B cell (primary cell): ENCODE results near the gene NOL9. TPM values are rescaled to one million over a fixed set of nuclear protein-coding genes. Genes with fewer than 3 reads are reported as not detected.

Experiments
- ATAC-seq: fragments of 200-7000 bp; cut with Tn5 transposase; one replicate; pipeline ENCODE4 v1.10.0; 2021; ENCODE audit warnings: low read depth, mild to moderate bottlenecking, moderate number of reproducible peaks, moderate library complexity
- CTCF ChIA-PET: fragments of 350-600 bp; sonication (Branson Sonifier 250); formaldehyde crosslinking; loops from one replicate; lab custom pipeline; 2021; ENCODE audit warnings: antibody characterized with exemption, inconsistent platforms; lab: Charles Lee
- POLR2A ChIA-PET: fragments of 350-600 bp; sonication (Branson Sonifier 250); formaldehyde crosslinking; loops from one replicate; lab custom pipeline; 2021; ENCODE audit warnings: antibody characterized with exemption; lab: Charles Lee
- DNase-seq: peaks from one replicate; pipeline ENCODE4 v3.0.0; 2013
- H2AFZ ChIP-seq: 2 replicates; pipeline ENCODE4 v1.6.1; 2012; ENCODE audit warnings: mild to moderate bottlenecking, low read depth, low read length; ENCODE audit not compliant: insufficient read depth, poor library complexity, severe bottlenecking
- H3K27ac ChIP-seq, 2 donors: 1 replicate in 1 of 2; 2 replicates in 1 of 2; pipeline ENCODE4 v1.5.1; 2012 to 2013; ENCODE audit warnings: low read length in 2 of 2, mild to moderate bottlenecking in 2 of 2, moderate library complexity in 1 of 2
- H3K27me3 ChIP-seq, 4 experiments: fragments of 200-600 bp in 1 of 4; sonication (generic) in 1 of 4; replicated peaks in 1 of 4; 1 replicate in 2 of 4; 2 replicates in 2 of 4; pipeline versions ENCODE4 v1.6.1 to v1.7.0; 2013 to 2016; ENCODE audit warnings: low read length in 3 of 4, mild to moderate bottlenecking in 2 of 4, mixed read lengths in 1 of 4, moderate library complexity in 1 of 4; ENCODE audit not compliant: insufficient read depth in 4 of 4, control insufficient read depth in 3 of 4; ENCODE audit errors: control extremely low read depth in 1 of 4
- H3K36me3 ChIP-seq, 2 experiments: replicated peaks in 1 of 2; 1 replicate in 1 of 2; 2 replicates in 1 of 2; pipeline versions ENCODE4 v1.6.1 to v1.7.1; 2013; ENCODE audit warnings: low read length in 1 of 2; ENCODE audit not compliant: insufficient read depth in 2 of 2, control insufficient read depth in 1 of 2; ENCODE audit errors: control extremely low read depth in 1 of 2, extremely low read depth in 1 of 2
- H3K4me1 ChIP-seq, 2 donors: fragments of 200-600 bp in 1 of 2; sonication (generic) in 1 of 2; 1 replicate in 1 of 2; 2 replicates in 1 of 2; pipeline versions ENCODE4 v1.5.1 to v1.6.1; 2013 to 2017; ENCODE audit warnings: low read length in 2 of 2; ENCODE audit not compliant: control insufficient read depth in 2 of 2, insufficient read depth in 2 of 2
- H3K4me2 ChIP-seq: replicated peaks from 2 replicates; pipeline ENCODE3; 2012; ENCODE audit warnings: mild to moderate bottlenecking, low read depth, low read length; ENCODE audit not compliant: poor library complexity, severe bottlenecking
- H3K4me3 ChIP-seq, 5 experiments: fragments of 200-600 bp in 1 of 5; sonication (generic) in 1 of 5; 1 replicate in 3 of 5; 2 replicates in 2 of 5; pipeline versions ENCODE4 v1.5.1 to v1.7.0; 2011 to 2016; ENCODE audit warnings: low read length in 4 of 5, mild to moderate bottlenecking in 4 of 5, low read depth in 2 of 5, control low read depth in 1 of 5, moderate library complexity in 1 of 5; ENCODE audit not compliant: insufficient read depth in 1 of 5; ENCODE audit errors: control extremely low read depth in 1 of 5, extremely low read depth in 1 of 5
- H3K79me2 ChIP-seq: fragments of 200-600 bp; sonication (generic); one replicate; pipeline ENCODE4 v1.6.0; 2016; ENCODE audit warnings: low read length; ENCODE audit not compliant: control insufficient read depth, insufficient read depth
- H3K9ac ChIP-seq: fragments of 200-600 bp; sonication (generic); 2 replicates; pipeline ENCODE4 v1.6.1; 2017; ENCODE audit warnings: mild to moderate bottlenecking, low read length, moderate library complexity
- H3K9me3 ChIP-seq, 3 donors: one replicate each; pipeline versions ENCODE4 v1.6.1 to v1.7.1; 2013; ENCODE audit warnings: low read length in 2 of 3; ENCODE audit not compliant: control insufficient read depth in 2 of 3, insufficient read depth in 1 of 3; ENCODE audit errors: control extremely low read depth in 1 of 3
- H4K20me1 ChIP-seq: 2 replicates; pipeline ENCODE4 v1.6.0; 2012; ENCODE audit warnings: mild to moderate bottlenecking, low read length; ENCODE audit not compliant: insufficient read depth, control insufficient read depth, poor library complexity, severe bottlenecking
- H3K27ac Mint-ChIP-seq: one replicate; pipeline ENCODE4 v1.8.0; 2021; ENCODE audit warnings: mixed read lengths
- H3K27me3 Mint-ChIP-seq: one replicate; pipeline ENCODE4 v1.8.0; 2021; ENCODE audit warnings: mixed read lengths
- H3K4me1 Mint-ChIP-seq: one replicate; pipeline ENCODE4 v1.8.0; 2021; ENCODE audit warnings: mixed read lengths
- H3K4me3 Mint-ChIP-seq: one replicate; pipeline ENCODE4 v1.8.0; 2021; ENCODE audit warnings: mixed read lengths
- H3K9me3 Mint-ChIP-seq: one replicate; pipeline ENCODE4 v1.8.0; 2022; ENCODE audit warnings: mixed read lengths; ENCODE audit not compliant: insufficient read depth
- CTCF ChIP-seq: fragments of 200-600 bp; IDR thresholded peaks from one replicate; pipeline ENCODE4 v1.8.0; 2022; ENCODE audit warnings: antibody characterized with exemption, mild to moderate bottlenecking
- EZH2 ChIP-seq: IDR thresholded peaks from 2 replicates; pipeline ENCODE4 v1.6.1; 2012; ENCODE audit warnings: borderline replicate concordance, low read depth, mild to moderate bottlenecking, moderate library complexity, low read length; ENCODE audit not compliant: insufficient read depth, poor library complexity, severe bottlenecking
- WGBS: methylation state at CpG from one replicate; pipeline ENCODE4 v1.1.5; 2013; ENCODE audit warnings: missing lambda C conversion rate; ENCODE audit not compliant: insufficient coverage; 5-methylcytosine and 5-hydroxymethylcytosine counted together
- intact Hi-C: fragments of 100-400 bp; cut with micrococcal nuclease; formaldehyde crosslinking; loops from one replicate; pipeline ENCODE4 v1.10.0; 2022
- polyA plus RNA-seq: library from polyadenylated mRNA; depleted of rRNA; stranded (reverse); fragments of >200 nt; gene quantifications from 2 replicates; pipeline ENCODE4 v1.2.3, GENCODE V29; 2012
- total RNA-seq, 2 donors: library from RNA; stranded (reverse); fragments of 120-200 nt in 1 of 2; gene quantifications; 1 replicate in 1 of 2; 2 replicates in 1 of 2; pipeline versions ENCODE4 v1.2.3 to v1.2.4, GENCODE V29; 2013 to 2022

Gene NOL9
- total and polyA plus RNA-seq, 2 donors (not counting 1 experiment from before 2014, with no cell fraction given) = 23.8 to 49.5 TPM

DNA sequence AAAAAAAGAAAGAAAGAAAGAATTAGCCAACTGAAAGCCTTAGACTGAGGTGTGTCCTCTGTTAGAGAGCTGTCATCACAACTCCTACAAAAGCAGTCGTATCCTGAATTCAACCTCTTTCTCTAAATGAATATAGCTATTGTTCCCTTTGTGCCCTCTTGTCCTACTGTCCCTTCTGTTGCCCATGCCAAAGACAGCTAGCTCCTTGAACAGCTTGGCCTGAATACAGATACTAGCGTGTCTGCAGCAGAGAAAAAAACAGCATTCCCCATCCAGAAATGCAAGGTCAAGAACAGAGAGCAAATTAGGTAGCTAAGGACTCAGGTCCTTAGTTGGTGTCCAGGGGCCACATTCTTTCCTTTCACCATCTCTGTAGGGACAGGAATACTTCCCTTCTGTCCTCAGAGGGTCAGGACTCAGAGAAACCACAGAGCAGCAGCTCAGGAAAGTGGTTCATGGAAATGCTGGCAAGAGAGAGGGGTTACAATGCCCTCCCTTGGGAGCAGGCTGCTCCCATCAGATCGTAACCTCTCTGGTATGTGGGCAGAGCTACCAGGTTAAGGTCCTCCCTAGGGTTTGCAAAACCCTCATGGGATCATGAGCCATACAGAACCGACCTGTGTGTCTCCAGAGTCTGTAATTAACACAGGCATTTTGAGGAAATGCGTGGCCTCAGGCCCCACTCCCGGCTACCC is 23.7 kb upstream of the NOL9 start:
- DNase-seq (no peak), ATAC-seq (no peak)
- Mint-ChIP-seq H3K27ac (no peak overlapping the region), H3K27me3 (peaks cover 3% of the 10 kb centered on the region), H3K4me3 (no peak overlapping the region), H3K9me3 (no peaks in the 10 kb centered on the region), H3K4me1 (peaks cover 34% of the 10 kb centered on the region)
- Histone ChIP-seq H3K4me1 (peaks cover 20 to 32% of the 10 kb centered on the region in 2 donors), H3K4me2 (no peak overlapping the region), H3K27ac (no peak overlapping the region), H3K27me3 (no peaks in the 10 kb centered on the region), H3K36me3 (peaks cover 0 to 2% of the 10 kb centered on the region in 2 experiments), H3K79me2 (peaks cover 30% of the 10 kb centered on the region), H4K20me1 (peaks cover 8% of the 10 kb centered on the region), H3K9ac (no peak overlapping the region), H3K4me3 (no peak overlapping the region), H3K9me3 (no peaks in the 10 kb centered on the region), H2AFZ (no peak overlapping the region)
- intact Hi-C loops = no loop called here
- POLR2A ChIA-PET = no interaction called here
- CTCF ChIA-PET = no interaction called here
- TF ChIP-seq CTCF (no peak), EZH2 (no peak)
- 83% methylated on average over 4 of the region's 6 CpGs for WGBS

DNA sequence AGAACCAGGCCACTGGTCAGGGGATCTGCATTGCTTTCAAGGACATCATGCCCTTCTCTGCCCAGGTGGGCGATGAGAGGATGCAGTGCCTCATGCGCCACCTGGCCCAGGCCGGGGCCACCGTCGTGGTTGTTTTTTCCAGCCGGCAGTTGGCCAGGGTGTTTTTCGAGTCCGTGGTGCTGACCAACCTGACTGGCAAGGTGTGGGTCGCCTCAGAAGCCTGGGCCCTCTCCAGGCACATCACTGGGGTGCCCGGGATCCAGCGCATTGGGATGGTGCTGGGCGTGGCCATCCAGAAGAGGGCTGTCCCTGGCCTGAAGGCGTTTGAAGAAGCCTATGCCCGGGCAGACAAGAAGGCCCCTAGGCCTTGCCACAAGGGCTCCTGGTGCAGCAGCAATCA is 20.5 kb upstream of the NOL9 start:
- Histone ChIP-seq H3K9ac (no peak overlapping the region), H3K9me3 (peaks cover 0 to 6% (median 0%) of the 10 kb centered on the region in 3 donors)
- CTCF ChIA-PET = no interaction called here

More for the DNA sequence above, 20.5 kb upstream of the NOL9 start:
- Histone ChIP-seq H4K20me1 (no peaks in the 10 kb centered on the region), H3K4me2 (no peak overlapping the region), H2AFZ (no peak overlapping the region), H3K79me2 (peaks cover 4% of the 10 kb centered on the region), H3K27me3 (peaks cover 0 to 3% (median 0%) of the 10 kb centered on the region in 4 experiments), H3K27ac (no peak overlapping the region), H3K4me1 (peaks cover 3 to 6% of the 10 kb centered on the region in 2 donors), H3K4me3 (no peak overlapping the region), H3K36me3 (no peaks in the 10 kb centered on the region)
- TF ChIP-seq CTCF = no peak
- H3K4me3 Mint-ChIP-seq = no peak overlapping the region
- no peak overlapping the region for H3K27ac Mint-ChIP-seq
- intact Hi-C loops = no loop called here
- POLR2A ChIA-PET = no interaction called here
- 89% methylated on average over 14 of the region's 14 CpGs for WGBS
- peaks cover 12% of the 10 kb centered on the region for H3K27me3 Mint-ChIP-seq
- no peaks in the 10 kb centered on the region for H3K9me3 Mint-ChIP-seq
- peaks cover 8% of the 10 kb centered on the region for H3K4me1 Mint-ChIP-seq
- DNase-seq (no peak), ATAC-seq (no peak)
